ENCODE results near the gene RIOX2.

DNA sequence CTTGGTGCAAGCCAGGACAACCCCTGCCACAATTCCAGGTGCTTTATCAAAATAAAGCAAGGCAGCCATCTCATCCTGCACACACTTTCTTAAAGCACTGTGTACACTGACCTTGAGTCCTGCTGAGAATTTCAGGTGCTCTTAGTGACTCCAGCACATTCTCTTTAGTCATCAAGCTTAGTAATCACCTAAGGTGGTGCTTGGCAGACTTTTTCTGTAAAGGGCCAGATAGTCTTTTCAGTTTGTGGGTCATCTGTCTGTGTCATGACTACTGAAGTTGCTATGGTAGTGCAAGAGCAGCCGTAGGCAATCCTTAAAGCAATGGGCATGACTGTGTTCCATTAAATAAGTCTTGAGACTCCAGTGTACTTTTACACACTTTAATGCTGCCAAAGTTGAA lies 36.4 kb downstream of the RIOX2 start:
- TF ChIP-seq EZH2 (IDR thresholded peaks at IDR 0.05; ENCODE audit: insufficient read depth, poor library complexity, severe bottlenecking) (no peak), EZH2phosphoT487 (IDR thresholded peaks at IDR 0.05; ENCODE audit: insufficient read depth, low read depth) (no peak)

Data from GM23248 (cell line).